SK-N-SH (cell line): ENCODE measurements around the gene MUC5AC. TPM values are rescaled to one million over a fixed set of nuclear protein-coding genes. Genes with fewer than 3 reads are reported as not detected.
"Not testable (repeated sequence)": the region's sequence is repeated elsewhere in the genome, so short reads cannot be mapped to it uniquely, and the experiment has no call there.

Experiments used
- CTCF ChIA-PET: fragments of 300-600, 350-600 bp; formaldehyde crosslinking; extraction: SDS; loops from one replicate; lab custom pipeline; 2021; lab: Yijun Ruan, JAX
- POLR2A ChIA-PET: fragments of 350-600 bp; sonication (Branson Sonifier 250); formaldehyde crosslinking; extraction: SDS; loops from one replicate; lab custom pipeline; 2020; ENCODE audit warnings: antibody characterized with exemption, inconsistent platforms; lab: Yijun Ruan, JAX
- DNase-seq: peaks from one replicate; pipeline ENCODE4 v3.0.0; 2012
- H2AFZ ChIP-seq: fragments of 200-600 bp; sonication (generic); 2 replicates; pipeline ENCODE4 v1.8.1; 2016; ENCODE audit warnings: antibody characterized with exemption, mild to moderate bottlenecking, low read depth
- H3F3A ChIP-seq: fragments of 200-600 bp; sonication (generic); replicated peaks from 2 replicates; pipeline ENCODE3; 2016; ENCODE audit warnings: antibody characterized with exemption, mild to moderate bottlenecking; ENCODE audit not compliant: insufficient read depth
- H3K27ac ChIP-seq, 2 experiments: fragments of 200-500 bp in 1 of 2; fragments of 200-600 bp in 1 of 2; sonication (Bioruptor generic) in 1 of 2; sonication (generic), shearing (Covaris generic) in 1 of 2; 2 replicates each; pipeline versions ENCODE4 v1.5.1 to v1.6.1; 2014 to 2016; ENCODE audit warnings: low read depth in 2 of 2, inconsistent platforms in 1 of 2, low read length in 1 of 2, mild to moderate bottlenecking in 1 of 2, mixed read lengths in 1 of 2
- H3K27me3 ChIP-seq: fragments of 200-600 bp; sonication (generic), shearing (Covaris generic); 2 replicates; pipeline ENCODE4 v1.6.1; 2016; ENCODE audit warnings: mixed run types; ENCODE audit not compliant: insufficient read depth
- H3K36me3 ChIP-seq, 2 experiments: fragments of 200-500 bp in 1 of 2; fragments of 200-600 bp in 1 of 2; sonication (Bioruptor generic) in 1 of 2; sonication (generic) in 1 of 2; replicated peaks in 1 of 2; 2 replicates each; pipeline versions ENCODE3 to v1.5.1; 2014 to 2016; ENCODE audit warnings: low read length in 1 of 2, mild to moderate bottlenecking in 1 of 2; ENCODE audit not compliant: insufficient read depth in 2 of 2, control insufficient read depth in 1 of 2
- H3K4me1 ChIP-seq, 2 experiments: fragments of 200-500 bp in 1 of 2; fragments of 200-600 bp in 1 of 2; sonication (Bioruptor generic) in 1 of 2; sonication (generic), shearing (Covaris generic) in 1 of 2; 2 replicates each; pipeline versions ENCODE4 v1.5.1 to v1.6.1; 2014 to 2016; ENCODE audit warnings: low read depth in 1 of 2, low read length in 1 of 2, mixed run types in 1 of 2; ENCODE audit not compliant: insufficient read depth in 2 of 2, control insufficient read depth in 1 of 2
- H3K4me2 ChIP-seq: fragments of 200-600 bp; sonication (generic), shearing (Covaris generic); 2 replicates; pipeline ENCODE4 v1.6.1; 2017; ENCODE audit warnings: mixed run types
- H3K4me3 ChIP-seq, 2 experiments: fragments of 200-500 bp in 1 of 2; fragments of 200-600 bp in 1 of 2; sonication (Bioruptor generic) in 1 of 2; sonication (generic), shearing (Covaris generic) in 1 of 2; 2 replicates each; pipeline versions ENCODE4 v1.5.1 to v1.8.1; 2014 to 2016; ENCODE audit warnings: low read depth in 2 of 2, inconsistent platforms in 1 of 2, low read length in 1 of 2, mild to moderate bottlenecking in 1 of 2, mixed read lengths in 1 of 2, moderate library complexity in 1 of 2
- H3K79me2 ChIP-seq: fragments of 200-600 bp; sonication (generic); 2 replicates; pipeline ENCODE4 v1.8.1; 2017; ENCODE audit warnings: mild to moderate bottlenecking; ENCODE audit not compliant: insufficient read depth
- H3K9ac ChIP-seq: fragments of 200-600 bp; sonication (generic); 2 replicates; pipeline ENCODE4 v1.6.1; 2017; ENCODE audit warnings: mixed run types
- H3K9me2 ChIP-seq: fragments of 200-600 bp; sonication (generic); 2 replicates; pipeline ENCODE4 v1.6.1; 2017; ENCODE audit warnings: mixed run types
- H3K9me3 ChIP-seq: fragments of 200-600 bp; sonication (generic); 2 replicates; pipeline ENCODE4 v1.6.1; 2017; ENCODE audit warnings: mixed run types, mild to moderate bottlenecking, moderate library complexity
- H4K20me1 ChIP-seq: fragments of 200-600 bp; sonication (generic); 2 replicates; pipeline ENCODE4 v1.6.1; 2017; ENCODE audit warnings: mild to moderate bottlenecking, mixed run types; ENCODE audit not compliant: insufficient read depth
- ELF1 ChIP-seq: IDR thresholded peaks from 2 replicates; pipeline ENCODE4 v1.4.0; 2012
- EP300 ChIP-seq, 2 experiments: IDR thresholded peaks; 2 replicates each; pipeline versions ENCODE4 v1.4.0 to v1.6.1; 2012; ENCODE audit warnings: borderline replicate concordance in 1 of 2, low read depth in 1 of 2, low read length in 1 of 2
- EZH2phosphoT487 ChIP-seq: fragments of 200-600 bp; sonication (generic); IDR thresholded peaks from 2 replicates; pipeline ENCODE4 v1.6.1; 2017; ENCODE audit warnings: low read depth, mixed run types, mild to moderate bottlenecking, antibody characterized with exemption, moderate library complexity, borderline replicate concordance
- FOXM1 ChIP-seq: IDR thresholded peaks from 2 replicates; pipeline ENCODE4 v1.4.0; 2012; ENCODE audit warnings: low read depth, mild to moderate bottlenecking
- GABPA ChIP-seq: IDR thresholded peaks from 2 replicates; pipeline ENCODE4 v1.4.0; 2012; ENCODE audit warnings: low read depth, mild to moderate bottlenecking
- JUND ChIP-seq: IDR thresholded peaks from 2 replicates; pipeline ENCODE4 v1.4.0; 2012
- MAX ChIP-seq: IDR thresholded peaks from 2 replicates; pipeline ENCODE4 v1.4.0; 2012; ENCODE audit warnings: low read depth
- MXI1 ChIP-seq: IDR thresholded peaks from 2 replicates; pipeline ENCODE4 v1.6.1; 2012; ENCODE audit warnings: mild to moderate bottlenecking, low read depth, low read length, improper control_type of control experiment
- NFIC ChIP-seq: IDR thresholded peaks from 2 replicates; pipeline ENCODE4 v1.4.0; 2012; ENCODE audit warnings: borderline replicate concordance
- POLR2AphosphoS5 ChIP-seq: IDR thresholded peaks from 2 replicates; pipeline ENCODE4 v1.6.1; 2012; ENCODE audit warnings: low read depth, low read length
- RAD21 ChIP-seq: IDR thresholded peaks from 2 replicates; pipeline ENCODE4 v1.6.1; 2012; ENCODE audit warnings: mild to moderate bottlenecking, low read length
- RFX5 ChIP-seq: IDR thresholded peaks from 2 replicates; pipeline ENCODE4 v1.6.1; 2012; ENCODE audit warnings: mild to moderate bottlenecking, improper control_type of control experiment, low read length
- SIN3A ChIP-seq: IDR thresholded peaks from 2 replicates; pipeline ENCODE4 v1.6.1; 2012; ENCODE audit warnings: low read depth, mild to moderate bottlenecking, low read length, moderate library complexity, borderline replicate concordance
- SMC3 ChIP-seq: IDR thresholded peaks from 2 replicates; pipeline ENCODE4 v1.6.1; 2012; ENCODE audit warnings: low read depth, low read length, improper control_type of control experiment
- TCF12 ChIP-seq: IDR thresholded peaks from 2 replicates; pipeline ENCODE4 v1.4.0; 2012
- TEAD4 ChIP-seq: IDR thresholded peaks from 2 replicates; pipeline ENCODE4 v1.4.0; 2012; ENCODE audit warnings: mild to moderate bottlenecking, borderline replicate concordance; ENCODE audit not compliant: insufficient read depth
- WGBS: methylation state at CpG from one replicate; pipeline ENCODE4 v1.1.6; 2017; ENCODE audit warnings: low lambda C conversion rate; 5-methylcytosine and 5-hydroxymethylcytosine counted together
- polyA plus RNA-seq, 3 experiments: library from polyadenylated mRNA; depleted of rRNA; stranded (reverse); fragments of >200 nt; gene quantifications; 2 replicates each; pipeline ENCODE4 v1.2.3, GENCODE V29; 2012
- TF ChIP-seq, protein P1 (sequence below): fragments of 150-350 bp; IDR thresholded peaks from 2 replicates; pipeline ENCODE4 v1.6.1; 2017; ENCODE audit warnings: antibody characterized with exemption, low read length, low read depth, borderline replicate concordance
- TF ChIP-seq, protein P2 (sequence below): IDR thresholded peaks from 2 replicates; pipeline ENCODE4 v1.6.1; 2012; ENCODE audit warnings: mild to moderate bottlenecking, low read depth, low read length, moderate library complexity
- TF ChIP-seq, protein P3 (sequence below): fragments of 150-350 bp; IDR thresholded peaks from 2 replicates; pipeline ENCODE4 v1.6.1; 2016; ENCODE audit warnings: mild to moderate bottlenecking, low read depth, low read length

Gene MUC5AC
- polyA plus RNA-seq, 1 of the 3 experiments (the other 2 are of a cell fraction): not detected

DNA sequence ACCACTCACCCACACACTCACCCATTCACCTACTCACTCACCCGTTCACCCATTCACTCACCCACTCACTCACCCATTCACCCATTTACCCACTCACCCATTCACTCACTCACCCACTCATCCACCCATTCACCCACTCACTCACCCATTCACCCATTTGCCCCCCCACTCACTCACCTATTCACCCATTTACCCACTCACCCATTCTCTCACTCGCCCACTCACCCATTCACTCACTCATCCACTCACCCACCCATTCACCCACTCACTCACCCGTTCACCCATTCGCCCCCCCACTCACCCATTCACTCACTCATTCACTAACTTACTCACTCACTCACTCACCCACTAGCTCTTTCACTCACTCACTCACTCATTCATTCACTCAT lies 15.0 kb downstream of the MUC5AC start:
- no peaks in the 10 kb centered on the region for H3K36me3 ChIP-seq
- H3K4me1 ChIP-seq: no peaks in the 10 kb centered on the region
- POLR2A ChIA-PET: no interaction called here
- H3K4me2 ChIP-seq: no peak overlapping the region
- WGBS: 41% methylated on average over 4 of the region's 4 CpGs
- H3K27ac ChIP-seq: no peak overlapping the region
- no peak for DNase-seq
- peaks cover 4% of the 10 kb centered on the region for H3F3A ChIP-seq
- H2AFZ ChIP-seq: no peak overlapping the region
- H3K9me2 ChIP-seq: no peaks in the 10 kb centered on the region
- H4K20me1 ChIP-seq: no peaks in the 10 kb centered on the region
- no peaks in the 10 kb centered on the region for H3K27me3 ChIP-seq
- CTCF ChIA-PET: no interaction called here
- H3K9ac ChIP-seq: no peak overlapping the region
- no peak for TF ChIP-seq POLR2AphosphoS5
- no peak for TF ChIP-seq NFIC
- no peak for TF ChIP-seq EP300 (IDR thresholded peaks at IDR 0.05; ENCODE audit: borderline replicate concordance in 1 of 2, low read depth in 1 of 2, low read length in 1 of 2)
- no peak for TF ChIP-seq GABPA
- no peak for TF ChIP-seq SIN3A
- TF ChIP-seq JUND: no peak
- no peak for TF ChIP-seq ELF1
- TF ChIP-seq FOXM1: no peak
- TF ChIP-seq RFX5: no peak
- TF ChIP-seq MAX: no peak
- TF ChIP-seq TEAD4: no peak
- no peak for TF ChIP-seq TCF12
- TF ChIP-seq, protein P1, sequence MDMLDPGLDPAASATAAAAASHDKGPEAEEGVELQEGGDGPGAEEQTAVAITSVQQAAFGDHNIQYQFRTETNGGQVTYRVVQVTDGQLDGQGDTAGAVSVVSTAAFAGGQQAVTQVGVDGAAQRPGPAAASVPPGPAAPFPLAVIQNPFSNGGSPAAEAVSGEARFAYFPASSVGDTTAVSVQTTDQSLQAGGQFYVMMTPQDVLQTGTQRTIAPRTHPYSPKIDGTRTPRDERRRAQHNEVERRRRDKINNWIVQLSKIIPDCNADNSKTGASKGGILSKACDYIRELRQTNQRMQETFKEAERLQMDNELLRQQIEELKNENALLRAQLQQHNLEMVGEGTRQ: no peak
- no peak for TF ChIP-seq SMC3
- TF ChIP-seq, protein P2, sequence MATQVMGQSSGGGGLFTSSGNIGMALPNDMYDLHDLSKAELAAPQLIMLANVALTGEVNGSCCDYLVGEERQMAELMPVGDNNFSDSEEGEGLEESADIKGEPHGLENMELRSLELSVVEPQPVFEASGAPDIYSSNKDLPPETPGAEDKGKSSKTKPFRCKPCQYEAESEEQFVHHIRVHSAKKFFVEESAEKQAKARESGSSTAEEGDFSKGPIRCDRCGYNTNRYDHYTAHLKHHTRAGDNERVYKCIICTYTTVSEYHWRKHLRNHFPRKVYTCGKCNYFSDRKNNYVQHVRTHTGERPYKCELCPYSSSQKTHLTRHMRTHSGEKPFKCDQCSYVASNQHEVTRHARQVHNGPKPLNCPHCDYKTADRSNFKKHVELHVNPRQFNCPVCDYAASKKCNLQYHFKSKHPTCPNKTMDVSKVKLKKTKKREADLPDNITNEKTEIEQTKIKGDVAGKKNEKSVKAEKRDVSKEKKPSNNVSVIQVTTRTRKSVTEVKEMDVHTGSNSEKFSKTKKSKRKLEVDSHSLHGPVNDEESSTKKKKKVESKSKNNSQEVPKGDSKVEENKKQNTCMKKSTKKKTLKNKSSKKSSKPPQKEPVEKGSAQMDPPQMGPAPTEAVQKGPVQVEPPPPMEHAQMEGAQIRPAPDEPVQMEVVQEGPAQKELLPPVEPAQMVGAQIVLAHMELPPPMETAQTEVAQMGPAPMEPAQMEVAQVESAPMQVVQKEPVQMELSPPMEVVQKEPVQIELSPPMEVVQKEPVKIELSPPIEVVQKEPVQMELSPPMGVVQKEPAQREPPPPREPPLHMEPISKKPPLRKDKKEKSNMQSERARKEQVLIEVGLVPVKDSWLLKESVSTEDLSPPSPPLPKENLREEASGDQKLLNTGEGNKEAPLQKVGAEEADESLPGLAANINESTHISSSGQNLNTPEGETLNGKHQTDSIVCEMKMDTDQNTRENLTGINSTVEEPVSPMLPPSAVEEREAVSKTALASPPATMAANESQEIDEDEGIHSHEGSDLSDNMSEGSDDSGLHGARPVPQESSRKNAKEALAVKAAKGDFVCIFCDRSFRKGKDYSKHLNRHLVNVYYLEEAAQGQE: no peak
- TF ChIP-seq MXI1: no peak
- no peak for TF ChIP-seq EZH2phosphoT487
- no peak for TF ChIP-seq RAD21
- TF ChIP-seq, protein P3, sequence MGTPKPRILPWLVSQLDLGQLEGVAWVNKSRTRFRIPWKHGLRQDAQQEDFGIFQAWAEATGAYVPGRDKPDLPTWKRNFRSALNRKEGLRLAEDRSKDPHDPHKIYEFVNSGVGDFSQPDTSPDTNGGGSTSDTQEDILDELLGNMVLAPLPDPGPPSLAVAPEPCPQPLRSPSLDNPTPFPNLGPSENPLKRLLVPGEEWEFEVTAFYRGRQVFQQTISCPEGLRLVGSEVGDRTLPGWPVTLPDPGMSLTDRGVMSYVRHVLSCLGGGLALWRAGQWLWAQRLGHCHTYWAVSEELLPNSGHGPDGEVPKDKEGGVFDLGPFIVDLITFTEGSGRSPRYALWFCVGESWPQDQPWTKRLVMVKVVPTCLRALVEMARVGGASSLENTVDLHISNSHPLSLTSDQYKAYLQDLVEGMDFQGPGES: no peak
- no peaks in the 10 kb centered on the region for H3K79me2 ChIP-seq
- H3K9me3 ChIP-seq: no peaks in the 10 kb centered on the region
- no peak overlapping the region for H3K4me3 ChIP-seq

DNA sequence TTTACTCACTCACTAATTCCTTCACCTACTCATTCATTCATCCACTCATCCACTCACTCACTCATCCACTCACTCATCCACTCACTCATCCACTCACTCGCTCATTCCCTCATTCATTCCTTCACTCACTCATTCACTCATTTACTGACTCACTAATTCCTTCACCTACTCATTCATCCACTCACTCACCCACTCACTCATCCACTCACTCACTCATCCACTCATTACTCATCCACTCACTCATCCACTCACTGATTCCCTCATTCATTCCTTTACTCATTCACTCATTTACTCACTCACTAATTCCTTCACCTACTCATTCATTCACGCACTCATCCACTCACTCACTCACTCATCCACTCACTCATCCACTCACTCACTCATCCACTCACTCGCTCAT lies 15.6 kb downstream of the MUC5AC start:
- DNase-seq, H3K9ac ChIP-seq, H3K4me1 ChIP-seq, H3K9me3 ChIP-seq, H3K9me2 ChIP-seq, POLR2A ChIA-PET, H4K20me1 ChIP-seq, CTCF ChIA-PET, H3K79me2 ChIP-seq, H3K4me3 ChIP-seq, H2AFZ ChIP-seq, H3K36me3 ChIP-seq, H3K27ac ChIP-seq, H3K27me3 ChIP-seq, H3F3A ChIP-seq, H3K4me2 ChIP-seq: not testable (repeated sequence)
- 75% methylated on average over 3 of the region's 3 CpGs for WGBS
